GM21529 (cell line): Measurements from ENCODE around the gene SYT2.
"Not testable (repeated sequence)": the region's sequence is repeated elsewhere in the genome, so short reads cannot be mapped to it uniquely, and the experiment has no call there.

ENCODE experiments used
- ATAC-seq: cut with Tn5 transposase; IDR thresholded peaks from one replicate; pipeline ENCODE4 v1.9.1; 2021; ENCODE audit not compliant: unreplicated experiment

The SYT2 gene

GRCh38 chr1:202553078-202553477 lies 157.2 kb downstream of the SYT2 start:
- not testable (repeated sequence) for ATAC-seq

GRCh38 chr1:202552615-202553014 lies 157.6 kb downstream of the SYT2 start:
- not testable (repeated sequence) for ATAC-seq

- no peak for ATAC-seq
Observed at GRCh38 chr1:202551683-202552082, 158.6 kb downstream of the SYT2 start.

GRCh38 chr1:202550088-202550487 lies 160.2 kb downstream of the SYT2 start:
- ATAC-seq: not testable (repeated sequence)

- peak; percentile 22 for ATAC-seq
Observed at GRCh38 chr1:202547215-202547614, 163.0 kb downstream of the SYT2 start.

GRCh38 chr1:202546796-202547195 lies 163.5 kb downstream of the SYT2 start:
- ATAC-seq: peak; percentile 90

GRCh38 chr1:202546377-202546776 lies 163.9 kb downstream of the SYT2 start:
- ATAC-seq: peak; percentile 27

GRCh38 chr1:202545647-202546303 lies 164.5 kb downstream of the SYT2 start:
- ATAC-seq: not testable (repeated sequence)

GRCh38 chr1:202544766-202545449 lies 165.3 kb downstream of the SYT2 start:
- ATAC-seq: not testable (repeated sequence)

GRCh38 chr1:202543537-202543936 lies 166.7 kb downstream of the SYT2 start:
- not testable (repeated sequence) for ATAC-seq

- not testable (repeated sequence) for ATAC-seq
Observed at GRCh38 chr1:202542415-202542814, 167.8 kb downstream of the SYT2 start.

- not testable (repeated sequence) for ATAC-seq
Observed at GRCh38 chr1:202540858-202541257, 169.4 kb downstream of the SYT2 start.
